Stimulated activated CD4-positive, alpha-beta T cell treated with anti-CD3 and anti-CD28 coated beads, Interleukin-2, amount 100 ng/mL, for 4 hours (primary cell): ENCODE measurements around the gene MEF2D.

Source experiments
- DNase-seq: peaks from one replicate; pipeline ENCODE4 v3.0.0-alpha.2; 2020; ENCODE audit warnings: low read depth

MEF2D gene

GRCh38 chr1:156524481-156524869 lies 23.9 kb upstream of the MEF2D start:
- no peak for DNase-seq

GRCh38 chr1:156523801-156524480 lies 23.4 kb upstream of the MEF2D start:
- DNase-seq = no peak

GRCh38 chr1:156522443-156522970 lies 21.9 kb upstream of the MEF2D start:
- DNase-seq = no peak

GRCh38 chr1:156517748-156518147 lies 17.2 kb upstream of the MEF2D start:
- no peak for DNase-seq

- DNase-seq = no peak
Measured at GRCh38 chr1:156516821-156517220, 16.2 kb upstream of the MEF2D start.

GRCh38 chr1:156515956-156516355 lies 15.4 kb upstream of the MEF2D start:
- no peak for DNase-seq

- DNase-seq = no peak
Measured at GRCh38 chr1:156513185-156513584, 12.6 kb upstream of the MEF2D start.

- DNase-seq = no peak
Measured at GRCh38 chr1:156511644-156512043, 11.1 kb upstream of the MEF2D start.

GRCh38 chr1:156510709-156511108 lies 10.1 kb upstream of the MEF2D start:
- DNase-seq = no peak

GRCh38 chr1:156509424-156510034 lies 9.0 kb upstream of the MEF2D start:
- no peak for DNase-seq

- DNase-seq = no peak
Measured at GRCh38 chr1:156508955-156509234, 8.3 kb upstream of the MEF2D start.

- DNase-seq = no peak
Measured at GRCh38 chr1:156508205-156508954, 7.8 kb upstream of the MEF2D start.

GRCh38 chr1:156506450-156506849 lies 5.9 kb upstream of the MEF2D start:
- no peak for DNase-seq

- DNase-seq = no peak
Measured at GRCh38 chr1:156505679-156506298, 5.2 kb upstream of the MEF2D start.

- peak; percentile 99 for DNase-seq
Measured at GRCh38 chr1:156504821-156505678, 4.5 kb upstream of the MEF2D start.

- DNase-seq = no peak
Measured at GRCh38 chr1:156504438-156504813, 3.9 kb upstream of the MEF2D start.

- no peak for DNase-seq
Measured at GRCh38 chr1:156503698-156504437, 3.3 kb upstream of the MEF2D start.

- DNase-seq = no peak
Measured at GRCh38 chr1:156502894-156503697, 2.5 kb upstream of the MEF2D start.

GRCh38 chr1:156502391-156502893 lies 1.9 kb upstream of the MEF2D start:
- DNase-seq = no peak
